WTC11 (cell line): Measurements from ENCODE around the gene GNAO1.

Experiments used
- TF ChIP-seq, protein P1 (sequence below): fragments of 200-600 bp; IDR thresholded peaks from 2 replicates; pipeline ENCODE4 v1.8.0; 2022; ENCODE audit warnings: antibody characterized with exemption
- TF ChIP-seq, protein P2 (sequence below): sonication (generic); formaldehyde crosslinking; IDR thresholded peaks from 2 replicates; pipeline ENCODE4 v1.8.1; 2023; ENCODE audit warnings: mild to moderate bottlenecking, missing genetic modification reagents, borderline replicate concordance
- TF ChIP-seq, protein P3 (sequence below): sonication (generic); formaldehyde crosslinking; IDR thresholded peaks from 2 replicates; pipeline ENCODE4 v1.8.0; 2022; ENCODE audit warnings: mild to moderate bottlenecking, missing genetic modification reagents

DNA sequence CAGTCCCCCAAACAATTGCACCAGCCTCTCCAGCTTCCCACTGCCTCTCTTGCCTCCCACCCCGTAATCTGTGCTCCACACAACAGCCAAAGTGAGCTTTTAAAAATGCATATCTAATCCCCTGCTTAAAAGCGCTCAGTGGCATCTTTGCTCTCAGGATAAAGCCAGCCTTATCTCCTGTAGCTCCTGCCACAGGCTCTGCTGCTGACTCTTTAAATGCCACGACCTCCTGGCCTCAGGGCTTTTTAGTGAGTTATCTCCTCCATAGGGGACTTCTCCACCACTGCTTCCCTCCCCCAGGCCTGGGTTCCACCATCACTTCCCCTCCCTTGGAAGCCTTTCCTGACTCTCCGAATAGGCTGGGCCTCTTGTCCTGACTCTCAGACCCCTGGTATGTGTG is 98.6 kb downstream of the GNAO1 start:
- TF ChIP-seq, protein P1, sequence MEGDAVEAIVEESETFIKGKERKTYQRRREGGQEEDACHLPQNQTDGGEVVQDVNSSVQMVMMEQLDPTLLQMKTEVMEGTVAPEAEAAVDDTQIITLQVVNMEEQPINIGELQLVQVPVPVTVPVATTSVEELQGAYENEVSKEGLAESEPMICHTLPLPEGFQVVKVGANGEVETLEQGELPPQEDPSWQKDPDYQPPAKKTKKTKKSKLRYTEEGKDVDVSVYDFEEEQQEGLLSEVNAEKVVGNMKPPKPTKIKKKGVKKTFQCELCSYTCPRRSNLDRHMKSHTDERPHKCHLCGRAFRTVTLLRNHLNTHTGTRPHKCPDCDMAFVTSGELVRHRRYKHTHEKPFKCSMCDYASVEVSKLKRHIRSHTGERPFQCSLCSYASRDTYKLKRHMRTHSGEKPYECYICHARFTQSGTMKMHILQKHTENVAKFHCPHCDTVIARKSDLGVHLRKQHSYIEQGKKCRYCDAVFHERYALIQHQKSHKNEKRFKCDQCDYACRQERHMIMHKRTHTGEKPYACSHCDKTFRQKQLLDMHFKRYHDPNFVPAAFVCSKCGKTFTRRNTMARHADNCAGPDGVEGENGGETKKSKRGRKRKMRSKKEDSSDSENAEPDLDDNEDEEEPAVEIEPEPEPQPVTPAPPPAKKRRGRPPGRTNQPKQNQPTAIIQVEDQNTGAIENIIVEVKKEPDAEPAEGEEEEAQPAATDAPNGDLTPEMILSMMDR: no peak
- TF ChIP-seq, protein P2, sequence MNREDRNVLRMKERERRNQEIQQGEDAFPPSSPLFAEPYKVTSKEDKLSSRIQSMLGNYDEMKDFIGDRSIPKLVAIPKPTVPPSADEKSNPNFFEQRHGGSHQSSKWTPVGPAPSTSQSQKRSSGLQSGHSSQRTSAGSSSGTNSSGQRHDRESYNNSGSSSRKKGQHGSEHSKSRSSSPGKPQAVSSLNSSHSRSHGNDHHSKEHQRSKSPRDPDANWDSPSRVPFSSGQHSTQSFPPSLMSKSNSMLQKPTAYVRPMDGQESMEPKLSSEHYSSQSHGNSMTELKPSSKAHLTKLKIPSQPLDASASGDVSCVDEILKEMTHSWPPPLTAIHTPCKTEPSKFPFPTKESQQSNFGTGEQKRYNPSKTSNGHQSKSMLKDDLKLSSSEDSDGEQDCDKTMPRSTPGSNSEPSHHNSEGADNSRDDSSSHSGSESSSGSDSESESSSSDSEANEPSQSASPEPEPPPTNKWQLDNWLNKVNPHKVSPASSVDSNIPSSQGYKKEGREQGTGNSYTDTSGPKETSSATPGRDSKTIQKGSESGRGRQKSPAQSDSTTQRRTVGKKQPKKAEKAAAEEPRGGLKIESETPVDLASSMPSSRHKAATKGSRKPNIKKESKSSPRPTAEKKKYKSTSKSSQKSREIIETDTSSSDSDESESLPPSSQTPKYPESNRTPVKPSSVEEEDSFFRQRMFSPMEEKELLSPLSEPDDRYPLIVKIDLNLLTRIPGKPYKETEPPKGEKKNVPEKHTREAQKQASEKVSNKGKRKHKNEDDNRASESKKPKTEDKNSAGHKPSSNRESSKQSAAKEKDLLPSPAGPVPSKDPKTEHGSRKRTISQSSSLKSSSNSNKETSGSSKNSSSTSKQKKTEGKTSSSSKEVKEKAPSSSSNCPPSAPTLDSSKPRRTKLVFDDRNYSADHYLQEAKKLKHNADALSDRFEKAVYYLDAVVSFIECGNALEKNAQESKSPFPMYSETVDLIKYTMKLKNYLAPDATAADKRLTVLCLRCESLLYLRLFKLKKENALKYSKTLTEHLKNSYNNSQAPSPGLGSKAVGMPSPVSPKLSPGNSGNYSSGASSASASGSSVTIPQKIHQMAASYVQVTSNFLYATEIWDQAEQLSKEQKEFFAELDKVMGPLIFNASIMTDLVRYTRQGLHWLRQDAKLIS (CRISPR knock-in tag): no peak
- TF ChIP-seq, protein P3, sequence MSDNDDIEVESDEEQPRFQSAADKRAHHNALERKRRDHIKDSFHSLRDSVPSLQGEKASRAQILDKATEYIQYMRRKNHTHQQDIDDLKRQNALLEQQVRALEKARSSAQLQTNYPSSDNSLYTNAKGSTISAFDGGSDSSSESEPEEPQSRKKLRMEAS (CRISPR knock-in tag): no peak
